WERI-Rb-1 (cell line): ENCODE results near the gene TWF2.

ENCODE experiments used
- DNase-seq: peaks from one replicate; pipeline ENCODE4 v3.0.0-alpha.2; 2020
- H3K27ac ChIP-seq: fragments of 250-450 bp; sonication (Bioruptor Pico); 2 replicates; pipeline ENCODE4 v1.5.1; 2020; ENCODE audit warnings: mild to moderate bottlenecking, moderate library complexity
- H3K27me3 ChIP-seq: fragments of 250-450 bp; sonication (Bioruptor Pico); 2 replicates; pipeline ENCODE4 v1.5.1; 2021; ENCODE audit warnings: mild to moderate bottlenecking, low read depth, moderate library complexity; ENCODE audit not compliant: insufficient read depth, severe bottlenecking
- H3K36me3 ChIP-seq: fragments of 250-450 bp; sonication (Bioruptor Pico); 2 replicates; pipeline ENCODE4 v1.5.1; 2020; ENCODE audit warnings: mild to moderate bottlenecking, moderate library complexity
- H3K4me3 ChIP-seq: 2 replicates; pipeline ENCODE4 v1.5.1; 2011; ENCODE audit warnings: low read depth, mild to moderate bottlenecking, control low read depth, low read length
- H3K9me3 ChIP-seq: fragments of 250-450 bp; sonication (Bioruptor Pico); 2 replicates; pipeline ENCODE4 v1.5.1; 2021; ENCODE audit warnings: mild to moderate bottlenecking, moderate library complexity; ENCODE audit not compliant: severe bottlenecking
- CTCF ChIP-seq: IDR thresholded peaks from 2 replicates; pipeline ENCODE4 v1.5.1; 2011; ENCODE audit warnings: low read depth, mild to moderate bottlenecking, control low read depth, inconsistent platforms, low read length

The TWF2 gene

GRCh38 chr3:52237657-52238172, 1.2 kb downstream of the TWF2 start:
- H3K27me3 ChIP-seq, result no peaks in the 10 kb centered on the region
- no peak for DNase-seq
- no peak for TF ChIP-seq CTCF
- H3K9me3 ChIP-seq, result no peaks in the 10 kb centered on the region
- H3K36me3 ChIP-seq, result no peaks in the 10 kb centered on the region
- no peak overlapping the region for H3K4me3 ChIP-seq
- no peak overlapping the region for H3K27ac ChIP-seq

GRCh38 chr3:52237006-52237656, 1.8 kb downstream of the TWF2 start:
- Histone ChIP-seq H3K36me3 (no peaks in the 10 kb centered on the region), H3K9me3 (no peaks in the 10 kb centered on the region), H3K27me3 (no peaks in the 10 kb centered on the region), H3K27ac (no peak overlapping the region), H3K4me3 (no peak overlapping the region)
- DNase-seq, result no peak
- no peak for TF ChIP-seq CTCF

GRCh38 chr3:52236424-52236886, 2.5 kb downstream of the TWF2 start:
- H3K27me3 ChIP-seq, result no peaks in the 10 kb centered on the region
- H3K9me3 ChIP-seq, result no peaks in the 10 kb centered on the region
- H3K27ac ChIP-seq, result no peak overlapping the region
- TF ChIP-seq CTCF, result no peak
- H3K36me3 ChIP-seq, result peaks cover 5% of the 10 kb centered on the region
- DNase-seq, result no peak
- no peak overlapping the region for H3K4me3 ChIP-seq

GRCh38 chr3:52234516-52235447, 4.2 kb downstream of the TWF2 start:
- no peak for DNase-seq
- no peak overlapping the region for H3K4me3 ChIP-seq
- H3K27ac ChIP-seq, result no peak overlapping the region
- TF ChIP-seq CTCF, result no peak
- no peaks in the 10 kb centered on the region for H3K9me3 ChIP-seq
- no peaks in the 10 kb centered on the region for H3K27me3 ChIP-seq
- peaks cover 8% of the 10 kb centered on the region for H3K36me3 ChIP-seq

GRCh38 chr3:52233968-52234367, 5.0 kb downstream of the TWF2 start:
- TF ChIP-seq CTCF, result no peak
- Histone ChIP-seq H3K36me3 (peaks cover 8% of the 10 kb centered on the region), H3K27me3 (no peaks in the 10 kb centered on the region), H3K9me3 (no peaks in the 10 kb centered on the region), H3K4me3 (no peak overlapping the region), H3K27ac (no peak overlapping the region)
- DNase-seq, result no peak
